ENCODE results near the gene VWA5B2.

Gene VWA5B2

DNA sequence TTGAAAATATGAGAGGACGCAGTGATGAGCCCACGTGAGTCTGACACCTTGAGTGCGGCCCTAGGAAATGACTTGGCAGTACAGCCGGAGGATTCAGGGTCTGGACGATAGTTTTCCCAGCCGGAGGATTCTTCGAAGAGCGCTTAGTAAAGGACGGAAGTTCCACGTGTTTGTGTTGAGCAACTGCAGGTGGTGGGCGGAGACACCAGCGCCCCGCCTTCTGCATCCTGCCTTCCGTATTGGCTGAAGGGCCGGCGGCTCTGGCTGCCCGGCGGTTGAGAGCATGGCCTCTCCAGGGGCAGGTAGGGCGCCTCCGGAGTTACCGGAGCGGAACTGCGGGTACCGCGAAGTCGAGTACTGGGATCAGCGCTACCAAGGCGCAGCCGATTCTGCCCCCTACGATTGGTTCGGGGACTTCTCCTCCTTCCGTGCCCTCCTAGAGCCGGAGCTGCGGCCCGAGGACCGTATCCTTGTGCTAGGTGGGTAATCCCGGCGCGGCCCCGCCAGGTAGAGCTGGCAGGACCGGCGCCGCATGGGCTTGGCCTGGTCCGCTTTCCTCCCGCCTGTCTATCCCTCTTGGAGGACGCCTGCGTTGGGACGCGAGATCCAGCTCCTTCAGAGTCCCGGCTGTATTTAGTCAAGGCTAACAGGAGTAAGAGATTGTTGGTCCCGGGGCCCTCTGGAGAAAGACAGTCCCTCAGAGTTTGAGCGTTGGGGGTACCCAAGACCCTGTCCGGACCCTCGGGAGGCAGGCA, 20.2 kb downstream of the VWA5B2 start, which contains the start of gene EEF1AKMT4:
EEF1AKMT4 (plus strand) TSS at position 261 of the 755 bp plus-strand sequence; CDS start at position 284, 23 bp downstream.
- Histone ChIP-seq H3K4me2 (ENCODE audit: low read length) (peak within 1 kb of the TSS; percentile 92), H3K9me3 (ENCODE audit: insufficient read depth, low read depth, low read length) (peaks cover 2% of the 10 kb centered on the region), H2AFZ (ENCODE audit: insufficient read depth, low read length, poor library complexity) (peak within 1 kb of the TSS; percentile 95), H3K18ac (ENCODE audit: low read length) (peak within 1 kb of the TSS; percentile 93), H4K8ac (ENCODE audit: low read depth, low read length) (peak within 1 kb of the TSS; percentile 98), H3K27me3 (ENCODE audit: insufficient read depth, low read length) (no peaks in the 10 kb centered on the region), H3K9ac (ENCODE audit: low read length) (peak within 1 kb of the TSS; percentile 90), H4K12ac (ENCODE audit: low read depth, low read length) (peak within 1 kb of the TSS; percentile 93), H3K36me3 (ENCODE audit: control insufficient read depth in 1 of 2, insufficient read depth in 2 of 2, low read length in 2 of 2) (peaks cover 9 to 11% of the 10 kb centered on the region in 2 experiments), H3K4me3 (ENCODE audit: low read depth, low read length) (peak within 1 kb of the TSS; percentile 100), H2AK5ac (ENCODE audit: low read length) (no peak within 1 kb of the TSS), H2BK120ac (ENCODE audit: insufficient read depth, low read length, poor library complexity) (peak within 1 kb of the TSS; percentile 61), H2BK5ac (ENCODE audit: low read depth, low read length, poor library complexity) (peak within 1 kb of the TSS; percentile 83), H3K14ac (ENCODE audit: low read length) (peak within 1 kb of the TSS; percentile 95), H2BK12ac (ENCODE audit: low read length) (no peak within 1 kb of the TSS), H3K79me2 (ENCODE audit: control insufficient read depth, insufficient read depth, low read length, poor library complexity) (peaks cover 10% of the 10 kb centered on the region), H3K23ac (ENCODE audit: low read length) (peak within 1 kb of the TSS; percentile 16), H3K4ac (ENCODE audit: low read depth, low read length) (peak within 1 kb of the TSS; percentile 77), H3K27ac (ENCODE audit: low read depth, low read length) (peak within 1 kb of the TSS; percentile 60), H3K4me1 (ENCODE audit: control insufficient read depth in 1 of 2, insufficient read depth in 2 of 2, low read length in 2 of 2) (peaks cover 0 to 4% of the 10 kb centered on the region in 2 experiments), H3K79me1 (ENCODE audit: low read length) (peaks cover 13% of the 10 kb centered on the region), H4K91ac (ENCODE audit: low read depth, low read length) (peak within 1 kb of the TSS; percentile 79)
- WGBS (ENCODE audit: extremely low coverage, insufficient coverage, insufficient read length), result no CpG with 5 or more reads among the region's 54 CpGs
- DNase-seq, result peak; percentile 99

DNA sequence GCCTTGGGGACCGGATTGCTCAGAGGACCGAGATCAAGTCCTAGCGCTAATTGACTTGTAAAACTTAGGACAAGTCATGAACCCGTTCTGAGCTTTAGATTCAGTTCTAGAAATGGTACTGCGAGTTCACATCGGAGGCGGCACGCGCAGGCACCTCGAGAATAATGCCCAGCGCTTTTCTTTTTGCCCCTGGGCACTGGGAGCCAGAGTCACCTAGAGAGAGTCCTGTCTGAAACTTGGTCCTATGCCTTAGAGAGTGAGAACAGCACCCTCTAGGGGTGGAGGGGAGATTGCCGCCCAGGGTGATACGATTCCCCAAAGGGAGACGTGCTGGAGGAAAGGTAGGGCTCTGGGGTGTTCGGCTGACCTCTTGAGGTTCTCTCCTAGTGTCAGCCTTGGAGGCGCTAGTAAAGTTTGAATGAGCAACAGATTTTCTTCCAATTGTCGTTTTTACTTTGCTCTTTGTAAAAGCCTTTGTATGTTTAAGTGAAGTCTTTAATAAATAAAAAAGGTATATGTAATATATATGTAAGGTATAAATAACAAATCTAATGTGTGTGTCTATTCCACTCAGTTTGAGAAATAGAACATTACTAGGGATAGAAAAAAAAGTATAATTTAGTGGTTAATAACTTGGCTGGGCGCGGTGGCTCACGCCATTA, 20.9 kb downstream of the VWA5B2 start:
- H3K14ac ChIP-seq (ENCODE audit: low read length), result no peak overlapping the region
- peak overlapping the region; percentile 57 for H3K27ac ChIP-seq (ENCODE audit: low read depth, low read length)
- H3K4me2 ChIP-seq (ENCODE audit: low read length), result peak overlapping the region; percentile 92
- H2BK12ac ChIP-seq (ENCODE audit: low read length), result no peak overlapping the region
- DNase-seq, result peak; percentile 91 to 99
- H3K79me2 ChIP-seq (ENCODE audit: control insufficient read depth, insufficient read depth, low read length, poor library complexity), result peaks cover 10% of the 10 kb centered on the region
- peaks cover 13% of the 10 kb centered on the region for H3K79me1 ChIP-seq (ENCODE audit: low read length)
- H2BK5ac ChIP-seq (ENCODE audit: low read depth, low read length, poor library complexity), result peak overlapping the region; percentile 11
- H3K9ac ChIP-seq (ENCODE audit: low read length), result peak overlapping the region; percentile 90
- peak overlapping the region; percentile 62 for H4K91ac ChIP-seq (ENCODE audit: low read depth, low read length)
- H2BK120ac ChIP-seq (ENCODE audit: insufficient read depth, low read length, poor library complexity), result no peak overlapping the region
- H4K8ac ChIP-seq (ENCODE audit: low read depth, low read length), result peak overlapping the region; percentile 87
- peak overlapping the region; percentile 64 for H2AFZ ChIP-seq (ENCODE audit: insufficient read depth, low read length, poor library complexity)
- H3K36me3 ChIP-seq (ENCODE audit: control insufficient read depth in 1 of 2, insufficient read depth in 2 of 2, low read length in 2 of 2), result peaks cover 2 to 4% of the 10 kb centered on the region in 2 experiments
- H3K18ac ChIP-seq (ENCODE audit: low read length), result no peak overlapping the region
- H3K4me1 ChIP-seq (ENCODE audit: control insufficient read depth in 1 of 2, insufficient read depth in 2 of 2, low read length in 2 of 2), result peaks cover 0 to 4% of the 10 kb centered on the region in 2 experiments
- no peak overlapping the region for H3K4ac ChIP-seq (ENCODE audit: low read depth, low read length)
- H3K27me3 ChIP-seq (ENCODE audit: insufficient read depth, low read length), result no peaks in the 10 kb centered on the region
- no CpG with 5 or more reads among the region's 20 CpGs for WGBS (ENCODE audit: extremely low coverage, insufficient coverage, insufficient read length)
- H2AK5ac ChIP-seq (ENCODE audit: low read length), result no peak overlapping the region
- no peak overlapping the region for H4K12ac ChIP-seq (ENCODE audit: low read depth, low read length)
- peaks cover 2% of the 10 kb centered on the region for H3K9me3 ChIP-seq (ENCODE audit: insufficient read depth, low read depth, low read length)
- no peak overlapping the region for H3K23ac ChIP-seq (ENCODE audit: low read length)
- H3K4me3 ChIP-seq (ENCODE audit: low read depth, low read length), result peak overlapping the region; percentile 86

DNA sequence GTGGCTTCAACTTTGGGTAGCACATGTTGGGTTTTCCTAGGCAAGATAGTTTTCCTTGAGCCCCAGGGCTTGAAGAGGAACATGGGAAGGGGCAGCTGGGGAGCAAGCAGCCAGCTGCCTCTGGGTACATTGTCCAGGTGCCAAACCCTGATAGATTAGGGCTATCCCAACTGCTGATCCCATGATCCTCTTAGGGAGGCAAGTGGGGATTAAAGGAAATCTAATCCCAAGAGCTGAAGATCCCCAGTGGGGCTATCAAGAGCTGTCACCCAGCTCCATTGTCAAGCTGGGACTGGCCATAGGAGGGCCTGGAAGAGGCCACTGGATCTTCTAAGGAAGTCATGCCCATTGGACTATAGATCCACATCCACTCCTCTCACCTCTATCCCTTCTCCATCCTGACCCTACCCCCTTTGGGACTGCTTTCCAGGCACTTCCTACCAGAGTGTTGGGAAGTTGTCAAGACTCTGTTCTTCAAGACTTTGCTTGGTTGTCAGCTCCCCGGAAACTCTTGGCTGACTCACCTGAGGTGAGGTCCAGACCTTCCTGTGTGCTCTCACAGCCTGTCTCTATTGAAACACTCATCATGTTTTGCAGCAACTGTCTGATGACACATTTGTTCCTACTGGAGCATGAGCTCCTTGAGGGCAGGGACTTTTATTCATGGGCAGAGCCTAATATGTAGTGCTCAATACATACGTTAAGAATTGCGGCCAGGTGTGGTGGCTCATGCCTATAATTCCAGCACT, 26.1 kb downstream of the VWA5B2 start:
- peaks cover 4% of the 10 kb centered on the region in 2 experiments for H3K4me1 ChIP-seq (ENCODE audit: control insufficient read depth in 1 of 2, insufficient read depth in 2 of 2, low read length in 2 of 2)
- no peak overlapping the region for H2BK120ac ChIP-seq (ENCODE audit: insufficient read depth, low read length, poor library complexity)
- no CpG with 5 or more reads among the region's 3 CpGs for WGBS (ENCODE audit: extremely low coverage, insufficient coverage, insufficient read length)
- no peak overlapping the region for H2BK12ac ChIP-seq (ENCODE audit: low read length)
- no peak overlapping the region for H4K12ac ChIP-seq (ENCODE audit: low read depth, low read length)
- H4K91ac ChIP-seq (ENCODE audit: low read depth, low read length), result no peak overlapping the region
- H3K79me2 ChIP-seq (ENCODE audit: control insufficient read depth, insufficient read depth, low read length, poor library complexity), result no peaks in the 10 kb centered on the region
- H3K4me2 ChIP-seq (ENCODE audit: low read length), result no peak overlapping the region
- no peaks in the 10 kb centered on the region for H3K9me3 ChIP-seq (ENCODE audit: insufficient read depth, low read depth, low read length)
- no peak overlapping the region for H3K9ac ChIP-seq (ENCODE audit: low read length)
- no peak overlapping the region for H3K18ac ChIP-seq (ENCODE audit: low read length)
- no peak overlapping the region for H3K23ac ChIP-seq (ENCODE audit: low read length)
- no peak overlapping the region for H4K8ac ChIP-seq (ENCODE audit: low read depth, low read length)
- no peak overlapping the region for H3K14ac ChIP-seq (ENCODE audit: low read length)
- no peak overlapping the region for H3K4ac ChIP-seq (ENCODE audit: low read depth, low read length)
- H2AFZ ChIP-seq (ENCODE audit: insufficient read depth, low read length, poor library complexity), result no peak overlapping the region
- H3K4me3 ChIP-seq (ENCODE audit: low read depth, low read length), result no peak overlapping the region
- DNase-seq, result no peak
- no peak overlapping the region for H3K27ac ChIP-seq (ENCODE audit: low read depth, low read length)
- H2BK5ac ChIP-seq (ENCODE audit: low read depth, low read length, poor library complexity), result no peak overlapping the region
- H3K79me1 ChIP-seq (ENCODE audit: low read length), result no peaks in the 10 kb centered on the region
- H2AK5ac ChIP-seq (ENCODE audit: low read length), result no peak overlapping the region
- H3K36me3 ChIP-seq (ENCODE audit: control insufficient read depth in 1 of 2, insufficient read depth in 2 of 2, low read length in 2 of 2), result no peaks in the 10 kb centered on the region
- H3K27me3 ChIP-seq (ENCODE audit: insufficient read depth, low read length), result peaks cover 12% of the 10 kb centered on the region

All from trophoblast cell (in vitro differentiated cells and primary cell).